ENCODE measurements around the gene TRIM44. TPM values are rescaled to one million over a fixed set of nuclear protein-coding genes. Genes with fewer than 3 reads are reported as not detected.

The TRIM44 gene
- total RNA-seq, 2 experiments from 2014 or later: 11.3 to 19.9 TPM

GRCh38 chr11:35736952-35737351 is 74.4 kb downstream of the TRIM44 start:
- Histone ChIP-seq H3K79me2 (ENCODE audit: insufficient read depth, low read depth, low read length) (no peaks in the 10 kb centered on the region), H3K9me3 (ENCODE audit: low read length) (no peaks in the 10 kb centered on the region), H3K4me3 (ENCODE audit: low read depth, low read length, poor library complexity, severe bottlenecking) (no peak overlapping the region), H3K9me2 (ENCODE audit: insufficient read depth, low read length) (no peaks in the 10 kb centered on the region), H3K4me2 (ENCODE audit: low read length) (no peak overlapping the region), H3K36me3 (ENCODE audit: insufficient read depth, low read length) (no peaks in the 10 kb centered on the region), H3K27ac (ENCODE audit: low read depth, low read length, poor library complexity, severe bottlenecking) (no peak overlapping the region), H3K4me1 (ENCODE audit: insufficient read depth, low read length, poor library complexity, severe bottlenecking) (no peaks in the 10 kb centered on the region), H2AFZ (ENCODE audit: low read length) (no peak overlapping the region), H4K20me1 (ENCODE audit: insufficient read depth, low read length) (no peaks in the 10 kb centered on the region)
- BruUV-seq (replicated peaks): no TSS peak
- intact Hi-C loops (cut with micrococcal nuclease; ENCODE audit: unreplicated experiment): no loop called here
- DNase-seq (ENCODE audit: low spot score): no peak
- TF ChIP-seq CTCF (conservative IDR thresholded peaks at IDR 0.05; ENCODE audit: low read length) (no peak), EZH2phosphoT487 (IDR thresholded peaks at IDR 0.05; ENCODE audit: borderline replicate concordance, low read depth, low read length) (no peak)
- CTCF ChIA-PET (ENCODE audit: unreplicated experiment): no interaction called here
- POLR2A ChIA-PET: no interaction called here

- no peaks in the 10 kb centered on the region for H4K20me1 ChIP-seq (ENCODE audit: insufficient read depth, low read length)
- no peak overlapping the region for H3K4me3 ChIP-seq (ENCODE audit: low read depth, low read length, poor library complexity, severe bottlenecking)
- ChIA-PET POLR2A (no interaction called here), CTCF (ENCODE audit: unreplicated experiment) (no interaction called here)
- BruUV-seq (replicated peaks): no TSS peak
- H3K36me3 ChIP-seq (ENCODE audit: insufficient read depth, low read length): no peaks in the 10 kb centered on the region
- TF ChIP-seq EZH2phosphoT487 (IDR thresholded peaks at IDR 0.05; ENCODE audit: borderline replicate concordance, low read depth, low read length) (no peak), CTCF (conservative IDR thresholded peaks at IDR 0.05; ENCODE audit: low read length) (no peak)
- DNase-seq (ENCODE audit: low spot score): no peak
- H3K4me2 ChIP-seq (ENCODE audit: low read length): no peak overlapping the region
- no peaks in the 10 kb centered on the region for H3K9me2 ChIP-seq (ENCODE audit: insufficient read depth, low read length)
- H3K27ac ChIP-seq (ENCODE audit: low read depth, low read length, poor library complexity, severe bottlenecking): no peak overlapping the region
- intact Hi-C loops (cut with micrococcal nuclease; ENCODE audit: unreplicated experiment): no loop called here
- no peaks in the 10 kb centered on the region for H3K4me1 ChIP-seq (ENCODE audit: insufficient read depth, low read length, poor library complexity, severe bottlenecking)
- no peaks in the 10 kb centered on the region for H3K79me2 ChIP-seq (ENCODE audit: insufficient read depth, low read depth, low read length)
- no peak overlapping the region for H2AFZ ChIP-seq (ENCODE audit: low read length)
- no peaks in the 10 kb centered on the region for H3K9me3 ChIP-seq (ENCODE audit: low read length)
These were observed 77.7 kb downstream of the TRIM44 start for GRCh38 chr11:35740061-35740799.

GRCh38 chr11:35742707-35743454 is 80.3 kb downstream of the TRIM44 start:
- no peak for TF ChIP-seq CTCF (conservative IDR thresholded peaks at IDR 0.05; ENCODE audit: low read length)
- TF ChIP-seq EZH2phosphoT487 (IDR thresholded peaks at IDR 0.05; ENCODE audit: borderline replicate concordance, low read depth, low read length): no peak
- DNase-seq (ENCODE audit: low spot score): no peak
- no TSS peak for BruUV-seq (replicated peaks)
- intact Hi-C loops (cut with micrococcal nuclease; ENCODE audit: unreplicated experiment): no loop called here
- no peaks in the 10 kb centered on the region for H3K79me2 ChIP-seq (ENCODE audit: insufficient read depth, low read depth, low read length)
- H3K4me1 ChIP-seq (ENCODE audit: insufficient read depth, low read length, poor library complexity, severe bottlenecking): no peaks in the 10 kb centered on the region
- H4K20me1 ChIP-seq (ENCODE audit: insufficient read depth, low read length): no peaks in the 10 kb centered on the region
- H3K9me3 ChIP-seq (ENCODE audit: low read length): no peaks in the 10 kb centered on the region
- CTCF ChIA-PET (ENCODE audit: unreplicated experiment): no interaction called here
- no peak overlapping the region for H3K4me2 ChIP-seq (ENCODE audit: low read length)
- H2AFZ ChIP-seq (ENCODE audit: low read length): no peak overlapping the region
- H3K9me2 ChIP-seq (ENCODE audit: insufficient read depth, low read length): no peaks in the 10 kb centered on the region
- no peak overlapping the region for H3K4me3 ChIP-seq (ENCODE audit: low read depth, low read length, poor library complexity, severe bottlenecking)
- H3K27ac ChIP-seq (ENCODE audit: low read depth, low read length, poor library complexity, severe bottlenecking): no peak overlapping the region
- POLR2A ChIA-PET: no interaction called here
- no peaks in the 10 kb centered on the region for H3K36me3 ChIP-seq (ENCODE audit: insufficient read depth, low read length)
